HG03432 (cell line): ENCODE results near the gene CDY1.
"Not testable (repeated sequence)": the region's sequence is repeated elsewhere in the genome, so short reads cannot be mapped to it uniquely, and the experiment has no call there.

Source experiments
- ATAC-seq: cut with Tn5 transposase; IDR thresholded peaks from one replicate; pipeline ENCODE4 v1.9.1; 2021; ENCODE audit warnings: mild to moderate bottlenecking, moderate library complexity; ENCODE audit not compliant: unreplicated experiment

CDY1 gene, protein sequence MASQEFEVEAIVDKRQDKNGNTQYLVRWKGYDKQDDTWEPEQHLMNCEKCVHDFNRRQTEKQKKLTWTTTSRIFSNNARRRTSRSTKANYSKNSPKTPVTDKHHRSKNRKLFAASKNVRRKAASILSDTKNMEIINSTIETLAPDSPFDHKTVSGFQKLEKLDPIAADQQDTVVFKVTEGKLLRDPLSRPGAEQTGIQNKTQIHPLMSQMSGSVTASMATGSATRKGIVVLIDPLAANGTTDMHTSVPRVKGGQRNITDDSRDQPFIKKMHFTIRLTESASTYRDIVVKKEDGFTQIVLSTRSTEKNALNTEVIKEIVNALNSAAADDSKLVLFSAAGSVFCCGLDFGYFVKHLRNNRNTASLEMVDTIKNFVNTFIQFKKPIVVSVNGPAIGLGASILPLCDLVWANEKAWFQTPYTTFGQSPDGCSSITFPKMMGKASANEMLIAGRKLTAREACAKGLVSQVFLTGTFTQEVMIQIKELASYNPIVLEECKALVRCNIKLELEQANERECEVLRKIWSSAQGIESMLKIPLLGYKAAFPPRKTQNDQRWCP

DNA sequence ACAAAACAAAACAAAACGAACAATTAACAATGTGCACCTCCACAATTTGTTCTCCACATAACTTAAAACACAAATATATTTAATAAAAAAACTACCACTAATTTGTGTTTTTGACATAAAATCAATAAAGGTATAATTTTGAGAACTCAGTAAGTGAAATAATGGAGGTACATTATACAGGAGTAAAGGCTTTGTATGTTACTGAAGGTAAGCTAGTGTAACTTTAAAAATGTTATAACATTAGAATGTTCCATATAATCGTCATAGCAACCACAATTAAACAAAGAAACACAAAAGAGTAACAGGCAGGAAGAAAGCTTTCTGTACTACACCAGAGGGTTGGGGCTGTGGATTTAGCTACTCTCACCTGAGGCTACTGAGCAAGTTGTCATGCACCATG lies at the start of gene CDY1:
Gene CDY1 (plus strand): TSS at position 301 of the 400 bp plus-strand sequence. CDS start 326 bp downstream, outside the sequence.
- ATAC-seq = not testable (repeated sequence)

DNA sequence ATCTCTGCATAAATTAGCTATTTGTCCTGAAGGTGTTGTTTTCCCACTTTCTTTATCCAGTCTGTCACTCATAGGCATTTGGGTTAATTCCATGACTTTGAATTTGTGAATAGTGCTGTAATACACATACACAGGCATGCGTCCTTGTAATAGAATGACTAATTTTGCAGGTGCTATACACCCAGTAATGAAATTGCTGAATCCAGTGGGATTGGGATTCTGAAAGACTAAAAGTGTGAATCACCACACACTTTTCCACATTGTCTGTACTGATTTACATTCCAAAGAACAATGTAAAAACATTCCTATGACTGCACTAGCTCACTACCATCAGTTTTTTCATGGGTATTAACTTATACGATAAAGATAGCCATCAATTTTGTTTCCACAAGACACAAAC lies 28.6 kb upstream of the CDY1 start:
- ATAC-seq = not testable (repeated sequence)

DNA sequence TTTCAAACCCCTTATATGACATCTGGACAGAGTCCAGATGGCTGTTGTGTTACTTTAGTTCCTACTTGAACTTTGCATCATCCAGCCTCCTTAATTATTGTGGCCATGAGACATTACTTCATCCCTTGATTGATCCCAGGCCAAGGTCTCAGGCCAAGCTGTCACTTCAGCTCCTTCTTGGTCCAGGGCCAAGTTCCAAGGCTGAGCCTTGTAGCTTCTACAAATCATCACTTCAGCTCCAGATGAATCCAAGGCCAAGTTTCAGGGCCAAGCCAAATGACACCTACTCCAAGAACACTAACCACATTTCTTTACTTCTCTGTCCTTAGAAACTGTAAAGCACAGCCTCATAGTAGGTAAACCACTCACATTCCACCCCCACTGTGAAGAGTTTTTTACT lies 1.7 kb upstream of the CDY1 start:
- not testable (repeated sequence) for ATAC-seq

DNA sequence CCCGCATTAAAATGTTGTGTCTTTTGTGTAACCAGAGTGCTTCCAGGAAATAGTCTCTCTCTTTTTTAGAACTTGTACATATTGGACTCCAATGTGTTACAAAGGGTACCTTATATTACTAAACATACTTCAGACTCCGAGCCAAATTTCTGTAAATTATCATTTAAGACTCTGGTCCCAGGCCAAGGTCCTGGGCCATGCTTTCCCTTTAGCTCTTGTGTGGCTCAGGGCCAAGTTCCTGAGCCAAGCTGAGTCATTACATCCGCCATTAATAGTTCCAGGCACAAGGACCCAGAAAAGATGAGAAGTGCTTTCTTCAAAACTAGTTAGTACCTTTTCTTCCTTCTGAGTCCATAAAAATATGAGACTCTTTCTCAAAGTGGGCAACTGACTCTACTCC lies 4.6 kb downstream of the CDY1 start:
- not testable (repeated sequence) for ATAC-seq

DNA sequence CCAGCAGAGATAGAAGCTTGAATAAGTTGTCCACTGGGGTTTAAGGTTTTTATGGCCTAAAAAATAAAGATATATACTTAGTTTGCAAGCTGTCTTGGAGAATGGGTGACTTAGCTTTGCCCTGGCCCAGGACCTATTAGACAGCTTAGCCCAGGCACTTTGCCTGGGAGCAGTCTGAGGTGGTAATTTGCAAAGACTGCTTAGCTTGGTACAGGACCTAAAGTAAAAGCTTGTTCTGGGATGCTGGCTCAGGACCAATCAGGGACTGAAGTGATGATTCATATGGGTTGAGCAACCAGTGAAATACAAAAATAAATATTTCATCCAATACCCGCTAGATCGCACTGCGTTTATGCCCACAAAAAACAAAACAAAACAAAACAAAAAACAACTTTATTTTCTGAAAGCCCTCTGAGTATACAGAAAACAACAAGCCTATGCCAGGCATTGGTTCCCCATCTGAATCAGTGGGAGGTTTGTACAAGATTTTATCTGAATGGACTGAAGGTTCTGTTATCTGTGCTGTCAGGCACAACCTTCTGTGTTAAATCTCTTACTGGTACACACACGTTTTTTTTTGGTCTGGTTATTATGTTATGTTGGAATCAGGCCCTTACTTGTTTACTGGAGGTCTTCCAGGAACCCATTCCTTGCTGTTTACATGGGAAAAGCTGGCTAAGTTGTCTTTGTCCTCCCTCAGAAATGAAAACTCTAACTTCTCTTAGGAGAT lies 8.6 kb downstream of the CDY1 start:
- ATAC-seq = not testable (repeated sequence)

DNA sequence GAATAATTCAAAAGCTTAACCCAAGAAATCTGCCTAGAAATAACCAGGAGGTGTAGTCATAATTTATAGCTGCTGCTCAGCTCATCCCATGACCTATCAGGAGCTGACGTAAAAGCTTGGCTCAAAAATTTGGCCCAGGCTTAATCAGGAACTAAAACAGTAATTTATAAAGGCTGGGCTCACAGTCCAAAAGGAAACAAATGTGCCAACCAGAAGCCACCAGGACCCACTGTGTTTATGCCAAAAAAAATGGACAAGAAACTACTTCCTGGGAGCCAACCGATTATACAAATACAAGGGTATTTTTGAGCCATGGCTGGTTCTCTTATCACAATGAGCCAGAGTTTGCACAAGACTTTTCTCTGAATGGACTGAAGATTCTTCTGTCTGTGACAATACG lies 17.9 kb downstream of the CDY1 start:
- ATAC-seq = not testable (repeated sequence)

DNA sequence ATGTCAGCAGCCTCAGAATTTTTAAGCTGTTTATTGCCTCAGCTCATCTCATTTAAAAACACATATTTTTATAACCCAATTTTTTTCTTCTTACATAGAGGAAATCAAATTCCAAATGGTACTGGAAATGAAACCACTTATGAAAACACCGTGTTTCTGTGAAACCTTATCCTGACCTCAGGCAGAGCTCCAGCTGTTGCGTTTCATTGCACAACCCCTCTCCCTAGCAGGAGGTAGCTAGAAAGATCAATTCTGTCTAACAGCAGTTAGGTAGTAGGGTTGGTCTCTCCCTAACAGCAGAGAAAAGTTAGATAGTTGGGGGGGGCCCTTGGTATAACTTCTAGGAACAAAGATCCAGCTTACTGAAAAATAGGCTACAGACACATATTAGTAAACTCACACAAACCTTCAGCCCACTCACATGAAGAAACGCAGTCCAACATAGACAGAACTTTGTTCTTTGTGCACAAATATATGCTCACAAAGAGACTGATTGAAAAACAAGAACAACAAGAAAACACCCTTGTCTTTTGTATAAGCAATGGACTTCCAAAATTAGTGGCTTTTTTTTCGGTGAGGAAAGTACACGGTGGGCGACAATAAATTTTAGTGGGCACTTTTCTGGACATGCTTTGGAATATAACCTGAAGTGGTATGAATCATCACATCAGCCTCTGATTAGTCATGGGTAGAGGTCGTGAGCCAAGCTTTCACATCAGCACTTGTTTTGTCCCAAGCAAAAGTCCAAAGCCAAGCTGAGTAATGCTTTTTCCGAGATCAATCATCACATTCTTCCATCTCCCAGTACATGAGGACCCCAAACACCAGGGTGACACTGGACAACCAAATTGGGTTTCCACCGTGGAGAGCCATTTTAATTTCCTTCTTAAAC lies 21.4 kb downstream of the CDY1 start:
- not testable (repeated sequence) for ATAC-seq
